GM10266 (cell line): ENCODE results near the gene TRAPPC1.

Experiments used
- DNase-seq: peaks from one replicate; pipeline ENCODE4 v3.0.0; 2012; ENCODE audit errors: extremely low spot score
- TF ChIP-seq, protein P1 (sequence below): IDR thresholded peaks from 2 replicates; pipeline ENCODE4 v1.5.1; 2012; ENCODE audit warnings: mild to moderate bottlenecking, low read depth; ENCODE audit not compliant: control insufficient read depth, insufficient read depth; ENCODE audit errors: missing control alignments

TRAPPC1 gene

DNA sequence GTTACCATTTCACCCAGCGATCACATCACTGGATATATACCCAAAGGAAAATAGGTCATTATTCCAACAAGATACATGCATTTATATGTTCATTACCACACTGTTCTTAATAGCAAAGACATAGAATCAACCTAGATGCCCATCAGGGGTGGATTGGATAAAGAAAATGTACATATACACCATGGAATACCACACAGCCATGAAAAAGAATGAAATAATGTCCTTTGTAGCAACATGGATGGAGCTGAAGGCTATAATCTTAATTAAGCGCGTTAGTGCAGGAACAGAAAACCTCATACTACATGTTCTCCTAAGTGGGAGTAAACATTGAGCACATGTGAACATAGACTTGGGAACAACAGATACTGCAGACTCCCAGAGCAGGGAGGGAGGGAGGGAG, 18.8 kb upstream of the TRAPPC1 start:
- TF ChIP-seq, protein P1, sequence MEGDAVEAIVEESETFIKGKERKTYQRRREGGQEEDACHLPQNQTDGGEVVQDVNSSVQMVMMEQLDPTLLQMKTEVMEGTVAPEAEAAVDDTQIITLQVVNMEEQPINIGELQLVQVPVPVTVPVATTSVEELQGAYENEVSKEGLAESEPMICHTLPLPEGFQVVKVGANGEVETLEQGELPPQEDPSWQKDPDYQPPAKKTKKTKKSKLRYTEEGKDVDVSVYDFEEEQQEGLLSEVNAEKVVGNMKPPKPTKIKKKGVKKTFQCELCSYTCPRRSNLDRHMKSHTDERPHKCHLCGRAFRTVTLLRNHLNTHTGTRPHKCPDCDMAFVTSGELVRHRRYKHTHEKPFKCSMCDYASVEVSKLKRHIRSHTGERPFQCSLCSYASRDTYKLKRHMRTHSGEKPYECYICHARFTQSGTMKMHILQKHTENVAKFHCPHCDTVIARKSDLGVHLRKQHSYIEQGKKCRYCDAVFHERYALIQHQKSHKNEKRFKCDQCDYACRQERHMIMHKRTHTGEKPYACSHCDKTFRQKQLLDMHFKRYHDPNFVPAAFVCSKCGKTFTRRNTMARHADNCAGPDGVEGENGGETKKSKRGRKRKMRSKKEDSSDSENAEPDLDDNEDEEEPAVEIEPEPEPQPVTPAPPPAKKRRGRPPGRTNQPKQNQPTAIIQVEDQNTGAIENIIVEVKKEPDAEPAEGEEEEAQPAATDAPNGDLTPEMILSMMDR = no peak
- DNase-seq = no peak

DNA sequence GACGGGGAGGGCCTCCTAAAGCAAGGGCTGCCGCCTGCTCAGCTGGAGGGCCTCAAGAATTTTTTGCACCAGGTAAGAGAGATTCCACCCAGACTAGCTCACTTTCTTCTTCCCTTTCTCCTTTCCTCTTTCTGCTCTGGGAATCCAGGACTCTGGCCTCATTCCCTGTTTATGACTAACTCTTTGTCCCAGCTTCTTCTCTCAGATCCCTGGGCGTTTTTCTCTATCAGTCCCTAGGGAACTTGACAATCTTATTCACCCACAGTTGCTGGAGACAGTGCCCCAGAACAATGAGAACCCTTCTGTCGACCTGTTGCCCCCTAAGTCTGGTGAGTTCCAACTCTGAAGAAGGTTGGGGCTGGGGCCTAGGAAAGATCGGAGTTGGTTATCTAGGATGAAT, 15.9 kb upstream of the TRAPPC1 start:
- TF ChIP-seq, protein P1 = no peak
- no peak for DNase-seq

DNA sequence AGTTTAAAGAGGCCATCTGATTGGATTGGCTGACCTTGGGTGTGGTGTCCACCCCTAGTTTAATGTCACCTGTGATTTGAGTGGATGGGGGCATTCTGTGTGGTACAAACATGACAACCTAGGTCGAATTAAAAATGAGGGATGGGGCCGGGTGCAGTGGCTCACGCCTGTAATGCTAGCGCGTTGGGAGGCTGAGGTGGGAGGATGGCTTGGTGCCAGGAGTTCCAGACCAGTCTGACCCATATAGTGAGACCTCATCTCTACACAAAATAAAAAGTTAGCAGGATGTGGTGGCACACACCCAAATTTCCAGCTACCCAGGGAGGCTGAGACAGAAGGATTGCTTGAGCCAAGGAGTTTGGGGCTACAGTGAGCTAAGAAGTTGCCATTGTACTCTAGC, 14.7 kb upstream of the TRAPPC1 start:
- TF ChIP-seq, protein P1 = no peak
- no peak for DNase-seq

GRCh38 chr17:7945651-7946050, 13.9 kb upstream of the TRAPPC1 start:
- TF ChIP-seq, protein P1 = no peak
- DNase-seq = no peak

- TF ChIP-seq, protein P1 = no peak
- no peak for DNase-seq
Observed at GRCh38 chr17:7944326-7944725, 12.6 kb upstream of the TRAPPC1 start.

DNA sequence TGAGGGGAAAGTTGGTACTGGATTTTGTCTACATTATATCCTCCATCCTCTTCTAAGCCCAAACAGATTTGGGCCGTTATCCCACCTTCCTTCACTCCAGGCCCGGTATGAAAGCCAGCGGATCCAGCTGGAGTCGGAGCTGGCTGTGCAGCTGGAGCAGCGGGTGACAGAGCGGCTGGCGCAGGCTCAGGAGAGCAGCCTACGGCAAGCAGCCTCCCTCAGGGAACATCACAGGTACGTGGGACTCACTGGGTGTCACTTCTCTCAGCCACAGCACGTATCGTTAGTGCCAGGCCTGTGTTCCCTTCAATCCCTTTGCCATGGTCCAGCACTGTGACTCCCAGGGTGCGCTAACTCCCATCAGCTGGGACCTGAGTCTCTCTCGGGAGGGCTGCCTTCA, 11.5 kb upstream of the TRAPPC1 start:
- TF ChIP-seq, protein P1 = no peak
- no peak for DNase-seq

- no peak for DNase-seq
- TF ChIP-seq, protein P1 = no peak
Observed at GRCh38 chr17:7940743-7941142, 9.0 kb upstream of the TRAPPC1 start.
